K562 (cell line): ENCODE results near the gene PRRG4. TPM values are rescaled to one million over a fixed set of nuclear protein-coding genes. Genes with fewer than 3 reads are reported as not detected.

Source experiments
- ATAC-seq: fragments of 200-7000 bp; cut with Tn5 transposase; 3 replicates; pipeline ENCODE4 v1.9.1; 2020; ENCODE audit warnings: moderate library complexity
- BruUV-seq: library from RNA; stranded (reverse); fragments of 400-500 nt; replicated peaks from 2 replicates; lab custom pipeline; 2021; lab: Mats Ljungman, UMichigan
- CTCF ChIA-PET: fragments of 300-600 bp; formaldehyde crosslinking; extraction: SDS; loops from one replicate; lab custom pipeline; 2021; ENCODE audit warnings: low intra/inter-chr PET ratio; lab: Yijun Ruan, JAX
- POLR2A ChIA-PET: fragments of 300-600, 350-650 bp; sonication (Branson Sonifier 250); formaldehyde crosslinking; extraction: SDS; loops from one replicate; lab custom pipeline; 2021; ENCODE audit warnings: antibody characterized with exemption, inconsistent platforms; lab: Yijun Ruan, JAX
- DNase-seq, 4 experiments: peaks; one replicate each; pipeline versions ENCODE4 v3.0.0 to v3.0.0-alpha.2; 2011 to 2018; ENCODE audit warnings: low spot score in 3 of 4, mixed read lengths in 3 of 4; ENCODE audit errors: extremely low read depth in 1 of 4
- FAIRE-seq: peaks from 2 replicates; lab custom pipeline; 2011; peaks lifted over from hg19 to GRCh38; lab: Jason Lieb, UNC
- H2AFZ ChIP-seq: 2 replicates; pipeline ENCODE4 v1.6.0; 2011; ENCODE audit warnings: low read depth, low read length, control low read depth, inconsistent platforms
- H3K27ac ChIP-seq: fragments of 200-600 bp; 3 replicates; pipeline ENCODE4 v1.8.0; 2011; ENCODE audit warnings: low read depth, mild to moderate bottlenecking, control low read depth, inconsistent platforms, low read length, moderate library complexity, mixed read lengths; ENCODE audit errors: extremely low read depth
- H3K27me3 ChIP-seq, 2 experiments: fragments of 300-600 bp in 1 of 2; 2 replicates in 1 of 2; 3 replicates in 1 of 2; pipeline versions ENCODE4 v1.6.0 to v1.8.0; 2011; ENCODE audit warnings: inconsistent platforms in 2 of 2, low read length in 2 of 2, mild to moderate bottlenecking in 1 of 2, mixed read lengths in 1 of 2, moderate library complexity in 1 of 2; ENCODE audit not compliant: control insufficient read depth in 2 of 2, insufficient read depth in 2 of 2
- H3K36me3 ChIP-seq: fragments of 300-600 bp; 3 replicates; pipeline ENCODE4 v1.8.0; 2011; ENCODE audit warnings: mild to moderate bottlenecking, low read length, inconsistent platforms; ENCODE audit not compliant: control insufficient read depth, insufficient read depth
- H3K4me1 ChIP-seq, 2 experiments: fragments of 200-600 bp in 1 of 2; replicated peaks in 1 of 2; 2 replicates in 1 of 2; 3 replicates in 1 of 2; pipeline versions ENCODE4 v1.5.1 to v1.8.0; 2011; ENCODE audit warnings: inconsistent platforms in 2 of 2, low read length in 2 of 2, mild to moderate bottlenecking in 1 of 2, mixed read lengths in 1 of 2, moderate library complexity in 1 of 2; ENCODE audit not compliant: control insufficient read depth in 2 of 2, insufficient read depth in 2 of 2
- H3K4me2 ChIP-seq: 2 replicates; pipeline ENCODE4 v1.6.1; 2011; ENCODE audit warnings: low read length, control low read depth, inconsistent platforms, mixed read lengths; ENCODE audit not compliant: insufficient read depth
- H3K4me3 ChIP-seq: fragments of 200-600 bp; sonication (generic), shearing (Covaris generic); 2 replicates; pipeline ENCODE4 v1.5.1; 2016; ENCODE audit warnings: control low read depth, inconsistent platforms
- H3K79me2 ChIP-seq: fragments of 200-600 bp; 3 replicates; pipeline ENCODE4 v1.8.0; 2011; ENCODE audit warnings: low read length, inconsistent platforms; ENCODE audit not compliant: control insufficient read depth, insufficient read depth
- H3K9ac ChIP-seq, 2 experiments: 2 replicates each; pipeline versions ENCODE4 v1.6.0 to v1.6.1; 2011; ENCODE audit warnings: low read depth in 2 of 2, low read length in 2 of 2, control low read depth in 1 of 2, inconsistent platforms in 1 of 2, mild to moderate bottlenecking in 1 of 2, mixed read lengths in 1 of 2; ENCODE audit not compliant: insufficient read depth in 1 of 2
- H3K9me1 ChIP-seq: one replicate; pipeline ENCODE4 v1.6.0; 2011; ENCODE audit warnings: inconsistent platforms, mild to moderate bottlenecking, low read length, moderate library complexity; ENCODE audit not compliant: control insufficient read depth, insufficient read depth
- H3K9me3 ChIP-seq: replicated peaks from 2 replicates; pipeline ENCODE4 v1.5.1; 2011; ENCODE audit warnings: low read depth, low read length, inconsistent platforms; ENCODE audit not compliant: control insufficient read depth, insufficient read depth
- H4K20me1 ChIP-seq: replicated peaks from 2 replicates; pipeline ENCODE4 v1.6.1; 2011; ENCODE audit warnings: low read length, inconsistent platforms, mixed read lengths; ENCODE audit not compliant: control insufficient read depth, insufficient read depth
- CBX3 ChIP-seq, 2 experiments: IDR thresholded peaks; 1 replicate in 1 of 2; 2 replicates in 1 of 2; pipeline ENCODE4 v1.6.1; 2012; ENCODE audit warnings: inconsistent platforms in 2 of 2, low read length in 2 of 2, borderline replicate concordance in 1 of 2, control low read depth in 1 of 2
- CEBPG ChIP-seq, 3 experiments: fragments of 200-800 bp in 1 of 3; sonication (Bioruptor generic) in 1 of 3; sonication (generic) in 1 of 3; formaldehyde crosslinking in 1 of 3; IDR thresholded peaks in 2 of 3; conservative IDR thresholded peaks in 1 of 3; 2 replicates each; pipeline versions ENCODE4 v1.6.1 to v1.8.0; 2016 to 2022; ENCODE audit warnings: missing compliant biosample characterization in 2 of 3, missing genetic modification characterization in 2 of 3, mild to moderate bottlenecking in 1 of 3, missing genetic modification reagents in 1 of 3
- ESRRB ChIP-seq: fragments of 250-450 bp; sonication (Bioruptor Pico); IDR thresholded peaks from 2 replicates; pipeline ENCODE4 v1.5.0; 2020; ENCODE audit warnings: mild to moderate bottlenecking, moderate library complexity, borderline replicate concordance
- ETV1 ChIP-seq: fragments of 450-650 bp; conservative IDR thresholded peaks from 2 replicates; pipeline ENCODE4 v1.6.1; 2016; ENCODE audit warnings: missing genetic modification characterization, control low read depth, low read depth, missing compliant biosample characterization
- NONO ChIP-seq, 2 experiments: fragments of 200-400 bp in 1 of 2; fragments of 450-650 bp in 1 of 2; formaldehyde crosslinking in 1 of 2; IDR thresholded peaks; 2 replicates each; pipeline ENCODE4 v1.6.1; 2017; ENCODE audit warnings: low read depth in 2 of 2, mild to moderate bottlenecking in 2 of 2, moderate library complexity in 2 of 2, low read length in 1 of 2
- PCBP2 ChIP-seq: fragments of 200-400 bp; formaldehyde crosslinking; IDR thresholded peaks from 2 replicates; pipeline ENCODE4 v1.6.1; 2018; ENCODE audit warnings: low read length, low read depth, mild to moderate bottlenecking, moderate library complexity; ENCODE audit not compliant: poor library complexity, severe bottlenecking
- SMAD1 ChIP-seq: fragments of 150-350 bp; IDR thresholded peaks from 2 replicates; pipeline ENCODE4 v1.6.1; 2014; ENCODE audit warnings: low read length, low read depth; ENCODE audit not compliant: partially characterized antibody
- YY1 ChIP-seq, 3 experiments: IDR thresholded peaks; 2 replicates each; pipeline ENCODE4 v1.6.1; 2011; ENCODE audit warnings: low read length in 2 of 3, mild to moderate bottlenecking in 2 of 3, moderate library complexity in 2 of 3, borderline replicate concordance in 1 of 3, control low read depth in 1 of 3, low read depth in 1 of 3; ENCODE audit not compliant: insufficient read depth in 3 of 3, insufficient replicate concordance in 2 of 3, control insufficient read depth in 1 of 3, insufficient read length in 1 of 3; ENCODE audit errors: extremely low read depth in 1 of 3
- ZNF134 ChIP-seq: fragments of 250-450 bp; sonication (Bioruptor Pico); conservative IDR thresholded peaks from 2 replicates; pipeline ENCODE4 v1.4.0; 2020
- ZNF239 ChIP-seq: fragments of 250-450 bp; sonication (Bioruptor Pico); IDR thresholded peaks from 2 replicates; pipeline ENCODE4 v1.4.0; 2020; ENCODE audit warnings: mild to moderate bottlenecking
- WGBS: fragments of 100-300 bp; shearing (Covaris generic); methylation state at CpG from one replicate; pipeline ENCODE4 v1.1.6; 2016; ENCODE audit warnings: low coverage, mixed read lengths; ENCODE audit not compliant: insufficient coverage; ENCODE audit errors: missing lambda C conversion rate; 5-methylcytosine and 5-hydroxymethylcytosine counted together
- in situ Hi-C: fragments of 300-500 bp; cut with MboI; formaldehyde crosslinking; loops from 4 replicates; pipeline ENCODE4 v1.15.0; 2018; ENCODE audit warnings: inconsistent platforms, mixed read lengths
- intact Hi-C: fragments of 100-400 bp; cut with micrococcal nuclease; formaldehyde crosslinking; loops from 2 replicates; pipeline ENCODE4 v1.14.2; 2022
- polyA plus RNA-seq, 8 experiments: library from polyadenylated mRNA; depleted of rRNA in 4 of 8; stranded (reverse) in 5 of 8; unstranded in 3 of 8; fragments of >200 nt; fragmentation: Nextera tagmentation in 2 of 8; fragmentation: Illumina TruSeq in 1 of 8; extraction: Ambion mirVana in 2 of 8; extraction: Trizol in 1 of 8; gene quantifications; 2 replicates each; pipeline versions ENCODE4 v1.2.1 to v1.2.3, GENCODE V29; 2011 to 2014; ENCODE audit warnings: inconsistent platforms in 1 of 8, missing spikeins in 1 of 8
- total RNA-seq, 7 experiments: library from RNA; depleted of rRNA in 6 of 7; stranded (reverse); fragments of >200 nt in 6 of 7; fragmentation: Illumina TruSeq in 2 of 7; extraction: Trizol in 2 of 7; gene quantifications; 2 replicates each; pipeline versions ENCODE4 v1.2.1 to v1.2.3, GENCODE V29; 2011 to 2021; ENCODE audit warnings: low replicate concordance in 1 of 7
- TF ChIP-seq, protein P1 (sequence below): fragments of 250-450 bp; sonication (Bioruptor Pico); IDR thresholded peaks from 2 replicates; pipeline ENCODE4 v1.5.0; 2020; ENCODE audit warnings: mild to moderate bottlenecking, borderline replicate concordance
- TF ChIP-seq, protein P2 (sequence below): fragments of 450-650 bp; formaldehyde crosslinking; IDR thresholded peaks from 2 replicates; pipeline ENCODE4 v1.4.0; 2020; ENCODE audit warnings: mild to moderate bottlenecking, mixed read lengths
- TF ChIP-seq, protein P3 (sequence below): fragments of 150-350 bp; conservative IDR thresholded peaks from 2 replicates; pipeline ENCODE4 v1.6.1; 2014; ENCODE audit warnings: low read length

PRRG4 gene
- total and polyA plus RNA-seq, 9 of the 15 experiments (the other 6 are each of a cell fraction or from before 2014, with no cell fraction given) = not detected

DNA sequence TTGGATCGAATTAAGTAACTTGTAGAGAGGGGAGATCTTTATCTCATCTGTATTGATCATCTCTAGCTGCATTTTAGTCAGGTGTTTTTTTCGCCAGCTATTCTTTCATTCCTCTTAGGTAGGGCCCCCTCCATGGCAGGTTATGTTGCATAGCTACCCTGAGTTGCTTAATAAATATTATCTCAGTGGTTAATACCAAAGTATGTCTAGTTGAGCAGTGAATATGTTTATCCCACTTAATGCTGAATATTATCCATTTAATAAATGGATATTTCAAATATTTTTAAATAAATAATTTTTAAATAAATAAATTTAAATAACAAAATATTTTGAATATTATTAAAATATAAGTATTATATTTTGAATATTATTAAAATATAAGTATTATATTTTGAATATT lies 9.6 kb downstream of the PRRG4 start:
- no peaks in the 10 kb centered on the region for H3K36me3 ChIP-seq
- TF ChIP-seq, protein P1, sequence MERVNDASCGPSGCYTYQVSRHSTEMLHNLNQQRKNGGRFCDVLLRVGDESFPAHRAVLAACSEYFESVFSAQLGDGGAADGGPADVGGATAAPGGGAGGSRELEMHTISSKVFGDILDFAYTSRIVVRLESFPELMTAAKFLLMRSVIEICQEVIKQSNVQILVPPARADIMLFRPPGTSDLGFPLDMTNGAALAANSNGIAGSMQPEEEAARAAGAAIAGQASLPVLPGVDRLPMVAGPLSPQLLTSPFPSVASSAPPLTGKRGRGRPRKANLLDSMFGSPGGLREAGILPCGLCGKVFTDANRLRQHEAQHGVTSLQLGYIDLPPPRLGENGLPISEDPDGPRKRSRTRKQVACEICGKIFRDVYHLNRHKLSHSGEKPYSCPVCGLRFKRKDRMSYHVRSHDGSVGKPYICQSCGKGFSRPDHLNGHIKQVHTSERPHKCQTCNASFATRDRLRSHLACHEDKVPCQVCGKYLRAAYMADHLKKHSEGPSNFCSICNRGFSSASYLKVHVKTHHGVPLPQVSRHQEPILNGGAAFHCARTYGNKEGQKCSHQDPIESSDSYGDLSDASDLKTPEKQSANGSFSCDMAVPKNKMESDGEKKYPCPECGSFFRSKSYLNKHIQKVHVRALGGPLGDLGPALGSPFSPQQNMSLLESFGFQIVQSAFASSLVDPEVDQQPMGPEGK = no peak
- TF ChIP-seq SMAD1 (no peak), NONO (IDR thresholded peaks at IDR 0.05; ENCODE audit: low read depth in 2 of 2, low read length in 1 of 2) (no peak), CBX3 (IDR thresholded peaks at IDR 0.05; ENCODE audit: borderline replicate concordance in 1 of 2, low read length in 2 of 2) (no peak), ZNF239 (CRISPR knock-in tag) (no peak), PCBP2 (no peak), ZNF134 (no peak), CEBPG (CRISPR knock-in tag; IDR thresholded peaks at IDR 0.05) (no peak), CEBPG (tag; conservative IDR thresholded peaks at IDR 0.05 in 1 of 2, IDR thresholded peaks at IDR 0.05 in 1 of 2) (no peak), ETV1 (tag) (no peak), YY1 (IDR thresholded peaks at IDR 0.05; ENCODE audit: borderline replicate concordance in 1 of 3, control insufficient read depth in 1 of 3, extremely low read depth in 1 of 3, insufficient read depth in 3 of 3, insufficient read length in 1 of 3, insufficient replicate concordance in 2 of 3, low read depth in 1 of 3, low read length in 2 of 3) (no peak), ESRRB (CRISPR knock-in tag) (no peak)
- TF ChIP-seq, protein P2, sequence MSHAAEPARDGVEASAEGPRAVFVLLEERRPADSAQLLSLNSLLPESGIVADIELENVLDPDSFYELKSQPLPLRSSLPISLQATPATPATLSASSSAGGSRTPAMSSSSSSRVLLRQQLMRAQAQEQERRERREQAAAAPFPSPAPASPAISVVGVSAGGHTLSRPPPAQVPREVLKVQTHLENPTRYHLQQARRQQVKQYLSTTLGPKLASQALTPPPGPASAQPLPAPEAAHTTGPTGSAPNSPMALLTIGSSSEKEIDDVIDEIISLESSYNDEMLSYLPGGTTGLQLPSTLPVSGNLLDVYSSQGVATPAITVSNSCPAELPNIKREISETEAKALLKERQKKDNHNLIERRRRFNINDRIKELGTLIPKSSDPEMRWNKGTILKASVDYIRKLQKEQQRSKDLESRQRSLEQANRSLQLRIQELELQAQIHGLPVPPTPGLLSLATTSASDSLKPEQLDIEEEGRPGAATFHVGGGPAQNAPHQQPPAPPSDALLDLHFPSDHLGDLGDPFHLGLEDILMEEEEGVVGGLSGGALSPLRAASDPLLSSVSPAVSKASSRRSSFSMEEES = no peak
- TF ChIP-seq, protein P3, sequence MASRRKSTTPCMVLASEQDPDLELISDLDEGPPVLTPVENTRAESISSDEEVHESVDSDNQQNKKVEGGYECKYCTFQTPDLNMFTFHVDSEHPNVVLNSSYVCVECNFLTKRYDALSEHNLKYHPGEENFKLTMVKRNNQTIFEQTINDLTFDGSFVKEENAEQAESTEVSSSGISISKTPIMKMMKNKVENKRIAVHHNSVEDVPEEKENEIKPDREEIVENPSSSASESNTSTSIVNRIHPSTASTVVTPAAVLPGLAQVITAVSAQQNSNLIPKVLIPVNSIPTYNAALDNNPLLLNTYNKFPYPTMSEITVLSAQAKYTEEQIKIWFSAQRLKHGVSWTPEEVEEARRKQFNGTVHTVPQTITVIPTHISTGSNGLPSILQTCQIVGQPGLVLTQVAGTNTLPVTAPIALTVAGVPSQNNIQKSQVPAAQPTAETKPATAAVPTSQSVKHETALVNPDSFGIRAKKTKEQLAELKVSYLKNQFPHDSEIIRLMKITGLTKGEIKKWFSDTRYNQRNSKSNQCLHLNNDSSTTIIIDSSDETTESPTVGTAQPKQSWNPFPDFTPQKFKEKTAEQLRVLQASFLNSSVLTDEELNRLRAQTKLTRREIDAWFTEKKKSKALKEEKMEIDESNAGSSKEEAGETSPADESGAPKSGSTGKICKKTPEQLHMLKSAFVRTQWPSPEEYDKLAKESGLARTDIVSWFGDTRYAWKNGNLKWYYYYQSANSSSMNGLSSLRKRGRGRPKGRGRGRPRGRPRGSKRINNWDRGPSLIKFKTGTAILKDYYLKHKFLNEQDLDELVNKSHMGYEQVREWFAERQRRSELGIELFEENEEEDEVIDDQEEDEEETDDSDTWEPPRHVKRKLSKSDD = no peak
- BruUV-seq = no TSS peak
- no peaks in the 10 kb centered on the region for H3K4me1 ChIP-seq
- DNase-seq = no peak
- no peak for ATAC-seq
- intact Hi-C loops (no loop called here), in situ Hi-C loops (no loop called here)
- peaks cover 0 to 6% of the 10 kb centered on the region in 2 experiments; a peak in 2 of 5 replicates for H3K27me3 ChIP-seq
- H3K9ac ChIP-seq = no peak overlapping the region
- no peak overlapping the region for H3K4me2 ChIP-seq
- WGBS = 8% methylated on average over 2 of the region's 2 CpGs
- no peaks in the 10 kb centered on the region for H4K20me1 ChIP-seq
- ChIA-PET POLR2A (interaction anchor here (0.6 kb wide), 1 partner anchor 13 kb away, joined by 3 read pairs; no protein-coding TSS in a partner anchor), CTCF (no interaction called here)
- no peaks in the 10 kb centered on the region for H3K9me1 ChIP-seq
- H3K9me3 ChIP-seq = no peaks in the 10 kb centered on the region
- no peak for FAIRE-seq
- H3K27ac ChIP-seq = no peak overlapping the region
- H3K4me3 ChIP-seq = no peak overlapping the region
- no peak overlapping the region for H2AFZ ChIP-seq
- H3K79me2 ChIP-seq = no peaks in the 10 kb centered on the region
